Endodermal cell (in vitro differentiated cells): ENCODE results near the gene CFAP107. TPM values are rescaled to one million over a fixed set of nuclear protein-coding genes. Genes with fewer than 3 reads are reported as not detected.

ENCODE experiments used
- DNase-seq: peaks from one replicate; pipeline ENCODE4 v3.0.0-alpha.2; 2017
- H3K27ac ChIP-seq: 2 replicates; pipeline ENCODE4 v1.5.1; 2013; ENCODE audit warnings: mild to moderate bottlenecking, low read depth, low read length, moderate library complexity
- H3K27me3 ChIP-seq: 2 replicates; pipeline ENCODE4 v1.6.1; 2013; ENCODE audit warnings: mild to moderate bottlenecking, low read length, moderate library complexity; ENCODE audit not compliant: insufficient read depth, control insufficient read depth, poor library complexity, severe bottlenecking
- H3K36me3 ChIP-seq: 2 replicates; pipeline ENCODE4 v1.7.0; 2013; ENCODE audit warnings: mild to moderate bottlenecking, low read length, moderate library complexity; ENCODE audit not compliant: control insufficient read depth, insufficient read depth
- H3K4me1 ChIP-seq: one replicate; pipeline ENCODE4 v1.7.0; 2013; ENCODE audit warnings: low read length; ENCODE audit not compliant: control insufficient read depth, insufficient read depth
- H3K4me3 ChIP-seq: 2 replicates; pipeline ENCODE4 v1.5.1; 2013; ENCODE audit warnings: mild to moderate bottlenecking, low read length, moderate library complexity
- H3K9ac ChIP-seq: 2 replicates; pipeline ENCODE4 v1.6.1; 2013; ENCODE audit warnings: mild to moderate bottlenecking, low read length, moderate library complexity; ENCODE audit not compliant: poor library complexity, severe bottlenecking; ENCODE audit errors: extremely low read depth
- H3K9me3 ChIP-seq: 2 replicates; pipeline ENCODE4 v1.6.1; 2013; ENCODE audit warnings: mild to moderate bottlenecking, low read length, moderate library complexity; ENCODE audit not compliant: control insufficient read depth
- H3K27ac Mint-ChIP-seq: 2 replicates; pipeline ENCODE4 v1.8.0; 2020; ENCODE audit warnings: mixed read lengths
- H3K27me3 Mint-ChIP-seq: 2 replicates; pipeline ENCODE4 v1.8.0; 2021; ENCODE audit warnings: mild to moderate bottlenecking, mixed read lengths; ENCODE audit not compliant: insufficient read depth
- H3K36me3 Mint-ChIP-seq: 2 replicates; pipeline ENCODE4 v1.8.0; 2020; ENCODE audit warnings: low read depth, mixed read lengths
- H3K4me1 Mint-ChIP-seq: 2 replicates; pipeline ENCODE4 v1.8.0; 2020; ENCODE audit warnings: mixed read lengths
- H3K4me3 Mint-ChIP-seq: 2 replicates; pipeline ENCODE4 v1.8.0; 2020; ENCODE audit warnings: mild to moderate bottlenecking, moderate library complexity, mixed read lengths
- H3K9me3 Mint-ChIP-seq: 2 replicates; pipeline ENCODE4 v1.8.0; 2020; ENCODE audit warnings: mild to moderate bottlenecking, mixed read lengths
- WGBS, 2 experiments: methylation state at CpG; one replicate each; pipeline versions ENCODE4 v1.1.5 to v1.1.7; 2013; ENCODE audit warnings: missing lambda C conversion rate in 2 of 2, mixed read lengths in 1 of 2; ENCODE audit not compliant: insufficient coverage in 1 of 2, insufficient read length in 1 of 2; 5-methylcytosine and 5-hydroxymethylcytosine counted together
- total RNA-seq, 2 donors: library from RNA; stranded (reverse); fragmentation: NEBNext Ultra II Directional in 1 of 2; extraction: Animal tissue kit (Norgen Biotek cat#: 25700) in 1 of 2; gene quantifications; 2 replicates in 1 of 2; 3 replicates in 1 of 2; pipeline ENCODE4 v1.2.1, GENCODE V29; 2021
- TF ChIP-seq, protein P1 (sequence below): fragments of 200-600 bp; sonication (generic); conservative IDR thresholded peaks from 2 replicates; pipeline ENCODE4 v1.5.0; 2021; ENCODE audit warnings: antibody characterized with exemption, mild to moderate bottlenecking

The CFAP107 gene
- total RNA-seq, 2 donors from 2014 or later, result not detected

DNA sequence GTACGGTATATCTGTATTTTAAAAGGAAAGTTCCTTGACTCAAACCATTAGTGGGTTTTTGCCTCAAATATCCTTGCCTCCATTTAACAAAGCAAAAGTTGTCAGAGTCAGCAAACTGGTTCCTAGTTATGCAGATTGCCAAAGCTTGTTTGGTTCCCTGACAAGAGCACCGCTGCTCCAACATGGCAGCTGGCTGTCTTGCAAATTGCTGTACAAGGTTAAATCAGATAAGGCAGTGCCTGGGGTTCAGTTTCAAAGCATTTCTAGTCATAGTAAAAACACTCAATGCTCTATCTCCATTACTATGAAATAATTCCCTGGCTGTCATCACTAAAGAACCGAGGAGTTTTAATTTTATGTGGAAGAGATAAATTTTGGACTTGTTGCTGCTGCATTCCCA is 11.3 kb upstream of the CFAP107 start:
- H3K36me3 Mint-ChIP-seq, result no peaks in the 10 kb centered on the region
- H3K27me3 ChIP-seq, result no peaks in the 10 kb centered on the region
- no peak for DNase-seq
- no peak overlapping the region for H3K27ac ChIP-seq
- TF ChIP-seq, protein P1, sequence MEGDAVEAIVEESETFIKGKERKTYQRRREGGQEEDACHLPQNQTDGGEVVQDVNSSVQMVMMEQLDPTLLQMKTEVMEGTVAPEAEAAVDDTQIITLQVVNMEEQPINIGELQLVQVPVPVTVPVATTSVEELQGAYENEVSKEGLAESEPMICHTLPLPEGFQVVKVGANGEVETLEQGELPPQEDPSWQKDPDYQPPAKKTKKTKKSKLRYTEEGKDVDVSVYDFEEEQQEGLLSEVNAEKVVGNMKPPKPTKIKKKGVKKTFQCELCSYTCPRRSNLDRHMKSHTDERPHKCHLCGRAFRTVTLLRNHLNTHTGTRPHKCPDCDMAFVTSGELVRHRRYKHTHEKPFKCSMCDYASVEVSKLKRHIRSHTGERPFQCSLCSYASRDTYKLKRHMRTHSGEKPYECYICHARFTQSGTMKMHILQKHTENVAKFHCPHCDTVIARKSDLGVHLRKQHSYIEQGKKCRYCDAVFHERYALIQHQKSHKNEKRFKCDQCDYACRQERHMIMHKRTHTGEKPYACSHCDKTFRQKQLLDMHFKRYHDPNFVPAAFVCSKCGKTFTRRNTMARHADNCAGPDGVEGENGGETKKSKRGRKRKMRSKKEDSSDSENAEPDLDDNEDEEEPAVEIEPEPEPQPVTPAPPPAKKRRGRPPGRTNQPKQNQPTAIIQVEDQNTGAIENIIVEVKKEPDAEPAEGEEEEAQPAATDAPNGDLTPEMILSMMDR, result no peak
- H3K27me3 Mint-ChIP-seq, result no peaks in the 10 kb centered on the region
- H3K4me1 Mint-ChIP-seq, result no peaks in the 10 kb centered on the region
- peaks cover 20% of the 10 kb centered on the region for H3K9me3 Mint-ChIP-seq
- peaks cover 4% of the 10 kb centered on the region for H3K9me3 ChIP-seq
- no peak overlapping the region for H3K4me3 ChIP-seq
- H3K36me3 ChIP-seq, result no peaks in the 10 kb centered on the region
- H3K4me3 Mint-ChIP-seq, result no peak overlapping the region
- H3K27ac Mint-ChIP-seq, result no peak overlapping the region
- H3K4me1 ChIP-seq, result no peaks in the 10 kb centered on the region
- 84 to 100% methylated on average over 1 to 3 of the region's 3 CpGs for WGBS, 2 experiments
- no peak overlapping the region for H3K9ac ChIP-seq

DNA sequence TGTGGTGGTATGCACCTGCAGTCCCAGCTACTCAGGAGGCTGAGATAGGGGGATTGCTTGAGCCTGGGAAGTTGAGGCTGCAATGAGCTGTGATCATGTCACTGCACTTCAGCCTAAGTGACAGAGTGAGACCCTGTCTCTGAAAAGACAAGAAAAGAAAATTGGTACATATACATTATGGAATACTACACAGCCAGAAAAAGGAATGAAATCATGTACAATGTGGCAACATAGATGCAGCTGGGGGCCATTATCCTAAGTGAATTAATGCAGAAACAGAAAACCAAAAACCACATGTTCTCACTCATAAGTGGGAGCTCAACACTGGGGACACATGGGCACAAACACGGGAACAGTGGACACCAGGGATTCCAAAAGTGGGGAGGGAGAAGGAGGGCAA is 7.1 kb upstream of the CFAP107 start:
- TF ChIP-seq, protein P1, result no peak
- Mint-ChIP-seq H3K36me3 (no peaks in the 10 kb centered on the region), H3K4me3 (no peak overlapping the region), H3K9me3 (no peaks in the 10 kb centered on the region), H3K27me3 (no peaks in the 10 kb centered on the region), H3K4me1 (no peaks in the 10 kb centered on the region), H3K27ac (no peak overlapping the region)
- Histone ChIP-seq H3K27ac (no peak overlapping the region), H3K27me3 (no peaks in the 10 kb centered on the region), H3K4me1 (no peaks in the 10 kb centered on the region), H3K9ac (no peak overlapping the region), H3K4me3 (no peak overlapping the region), H3K36me3 (no peaks in the 10 kb centered on the region), H3K9me3 (no peaks in the 10 kb centered on the region)
- DNase-seq, result no peak
- 80% methylated on average over 1 of the region's 1 CpG; no CpG with 5 or more reads in 1 of the 2 experiments for WGBS, 2 experiments

DNA sequence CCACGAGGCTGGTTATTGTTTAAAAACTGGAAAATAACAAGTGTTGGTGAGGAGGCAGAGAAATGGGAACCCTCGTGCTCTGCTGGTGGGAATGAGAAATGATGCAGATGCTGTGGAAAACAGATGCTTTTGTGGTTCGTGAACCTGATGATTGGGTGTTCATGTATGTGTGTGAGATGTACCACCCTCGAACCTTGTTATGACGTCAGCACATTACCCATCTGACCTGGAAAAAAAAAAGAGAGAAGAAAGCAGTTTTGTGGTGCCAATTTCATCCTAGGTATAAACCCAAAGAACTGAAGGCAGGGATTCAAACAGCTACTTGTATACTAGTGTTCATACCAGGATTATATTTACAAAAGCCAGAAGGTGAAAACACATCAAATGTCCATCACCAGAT is 6.4 kb upstream of the CFAP107 start:
- no peaks in the 10 kb centered on the region for H3K9me3 Mint-ChIP-seq
- WGBS, 2 experiments, result 78 to 82% methylated on average over 4 to 5 of the region's 5 CpGs
- H3K36me3 Mint-ChIP-seq, result no peaks in the 10 kb centered on the region
- no peak overlapping the region for H3K4me3 Mint-ChIP-seq
- TF ChIP-seq, protein P1, result no peak
- Histone ChIP-seq H3K4me1 (no peaks in the 10 kb centered on the region), H3K9me3 (no peaks in the 10 kb centered on the region), H3K36me3 (no peaks in the 10 kb centered on the region), H3K27me3 (no peaks in the 10 kb centered on the region), H3K9ac (no peak overlapping the region), H3K27ac (no peak overlapping the region), H3K4me3 (no peak overlapping the region)
- no peak for DNase-seq
- no peak overlapping the region for H3K27ac Mint-ChIP-seq
- no peaks in the 10 kb centered on the region for H3K27me3 Mint-ChIP-seq
- H3K4me1 Mint-ChIP-seq, result no peaks in the 10 kb centered on the region
